LoVo (cell line): ENCODE data around the gene STAG1.
"Not testable (repeated sequence)": the region's sequence is repeated elsewhere in the genome, so short reads cannot be mapped to it uniquely, and the experiment has no call there.

Experiments used
- DNase-seq: peaks from one replicate; pipeline ENCODE4 v3.0.0-alpha.2; 2016; ENCODE audit warnings: low spot score

STAG1 gene

DNA sequence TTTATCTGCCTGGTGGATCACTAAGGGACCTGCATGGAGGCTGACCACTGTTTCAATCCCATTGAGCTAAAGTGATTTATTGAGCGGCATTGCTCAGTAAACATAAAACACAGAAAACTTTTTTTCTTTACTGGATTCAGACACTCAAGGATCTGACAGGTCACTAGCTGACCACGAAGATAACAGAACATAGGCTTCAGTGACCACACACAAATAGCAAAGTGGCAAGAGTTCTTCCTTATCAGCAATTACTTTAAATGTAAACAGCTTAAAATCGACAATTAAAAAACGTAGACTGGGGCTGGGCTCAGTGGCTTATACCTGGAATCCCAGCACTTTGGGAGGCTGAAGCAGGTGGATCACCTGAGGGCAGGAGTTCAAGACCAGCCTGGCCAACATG lies 48.7 kb downstream of the STAG1 start:
- DNase-seq = no peak

DNA sequence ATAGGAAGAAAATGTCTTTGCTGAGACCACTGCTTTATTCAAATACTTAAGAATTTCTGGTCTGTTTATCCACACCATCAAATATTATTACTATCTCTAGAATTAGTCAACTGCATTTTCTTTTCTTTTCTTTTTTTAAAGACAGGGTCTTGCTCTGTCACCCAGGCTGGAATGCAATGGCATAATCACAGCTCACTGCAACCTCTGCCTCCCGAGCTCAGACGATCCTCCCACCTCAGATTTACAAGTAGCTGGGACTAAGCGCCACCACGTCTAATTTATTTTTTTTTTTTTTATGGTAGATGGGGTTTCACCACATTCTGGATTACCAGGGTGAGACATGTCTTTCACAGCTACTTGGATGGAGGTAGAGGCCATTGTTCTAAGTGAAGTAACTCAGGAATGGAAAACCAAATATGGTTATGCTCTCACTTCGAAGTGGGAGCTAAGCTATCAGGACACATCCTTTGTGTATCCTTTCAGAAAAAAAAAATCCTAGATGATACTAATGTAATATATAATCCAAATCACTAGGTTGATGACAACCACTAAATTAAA lies 52.8 kb downstream of the STAG1 start:
- DNase-seq = no peak

DNA sequence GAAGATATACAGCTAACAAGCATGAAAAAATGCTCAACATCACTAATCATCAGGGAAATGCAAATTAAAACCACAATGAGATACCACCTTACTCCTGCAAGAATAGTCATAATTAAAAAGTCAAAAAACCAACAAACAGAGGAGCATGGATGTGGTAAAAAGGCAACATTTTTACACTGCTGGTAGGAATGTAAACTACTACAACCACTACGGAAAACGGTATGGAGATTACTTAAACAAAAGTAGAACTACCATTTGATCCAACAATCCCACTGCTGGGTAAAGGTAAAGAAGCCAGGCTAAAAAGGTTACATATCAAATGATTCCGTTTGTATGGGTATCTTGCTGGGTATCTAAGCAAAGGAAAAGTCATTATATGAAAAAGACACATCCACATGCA lies 53.8 kb downstream of the STAG1 start:
- DNase-seq = no peak

GRCh38 chr3:136696797-136697196 lies 55.4 kb downstream of the STAG1 start:
- no peak for DNase-seq

GRCh38 chr3:136694321-136694720 lies 57.9 kb downstream of the STAG1 start:
- DNase-seq = no peak

DNA sequence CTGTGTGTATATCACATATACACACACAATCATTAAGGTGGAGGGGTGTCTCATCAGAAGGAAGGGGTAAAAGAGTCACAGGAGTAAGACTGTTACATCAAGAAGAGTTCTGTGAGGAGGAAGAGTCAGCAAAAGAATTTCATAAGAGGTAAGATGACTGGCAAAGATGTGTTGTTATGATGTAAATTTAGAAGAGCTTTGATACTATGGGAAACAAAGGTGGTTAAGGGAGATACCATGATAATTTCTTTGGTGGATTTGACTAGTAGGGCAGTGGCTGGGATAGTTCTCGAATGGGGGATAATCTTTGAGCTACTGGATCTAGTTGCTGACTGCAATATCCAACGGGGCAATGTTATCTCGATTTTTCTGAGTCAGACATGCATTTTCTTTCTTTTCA lies 61.6 kb downstream of the STAG1 start:
- no peak for DNase-seq

DNA sequence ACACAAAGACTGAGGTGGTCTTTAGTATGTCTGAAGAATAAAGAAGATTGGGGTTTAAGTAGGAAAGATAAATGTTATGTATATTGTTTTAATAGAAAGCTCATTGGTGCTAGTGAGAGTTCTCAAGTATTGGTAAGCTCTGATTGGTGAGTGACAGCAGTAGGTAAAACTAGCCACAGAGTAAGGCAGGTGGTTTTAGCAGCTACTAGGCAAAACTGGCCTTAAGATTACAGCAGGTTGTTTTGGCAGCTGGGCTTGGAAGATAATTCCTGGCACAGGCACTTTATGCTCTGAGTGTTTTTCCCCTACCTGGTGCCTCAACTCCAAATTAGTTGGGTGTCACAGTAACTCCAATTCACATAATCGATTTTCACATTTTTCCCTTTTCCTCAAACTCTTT lies 66.3 kb downstream of the STAG1 start:
- no peak for DNase-seq

DNA sequence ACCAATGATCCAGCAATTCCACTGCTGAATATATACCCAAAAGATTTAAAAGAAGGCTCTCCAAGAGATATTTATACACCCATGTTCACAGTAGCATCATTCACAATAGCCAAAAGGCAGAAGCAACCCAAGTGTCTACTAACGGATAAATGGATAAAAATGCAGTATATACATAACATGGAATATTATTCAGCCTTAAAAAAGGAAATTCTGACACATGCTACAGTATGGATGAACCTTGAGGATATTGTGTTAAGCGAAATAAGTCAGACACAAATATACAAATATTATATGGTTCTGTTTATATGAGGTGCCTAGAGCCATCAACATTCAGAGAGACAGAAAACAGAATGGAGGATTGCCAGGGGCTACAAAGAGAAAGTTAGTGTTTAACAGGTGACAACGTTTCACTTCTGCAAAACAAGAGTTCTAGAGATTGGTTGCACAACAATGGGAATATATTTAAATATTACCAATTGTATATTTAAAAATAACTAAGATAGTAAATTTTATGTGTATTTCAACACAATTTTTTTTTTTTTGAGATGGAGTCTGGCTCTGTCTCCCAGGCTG lies 69.4 kb downstream of the STAG1 start:
- no peak for DNase-seq

DNA sequence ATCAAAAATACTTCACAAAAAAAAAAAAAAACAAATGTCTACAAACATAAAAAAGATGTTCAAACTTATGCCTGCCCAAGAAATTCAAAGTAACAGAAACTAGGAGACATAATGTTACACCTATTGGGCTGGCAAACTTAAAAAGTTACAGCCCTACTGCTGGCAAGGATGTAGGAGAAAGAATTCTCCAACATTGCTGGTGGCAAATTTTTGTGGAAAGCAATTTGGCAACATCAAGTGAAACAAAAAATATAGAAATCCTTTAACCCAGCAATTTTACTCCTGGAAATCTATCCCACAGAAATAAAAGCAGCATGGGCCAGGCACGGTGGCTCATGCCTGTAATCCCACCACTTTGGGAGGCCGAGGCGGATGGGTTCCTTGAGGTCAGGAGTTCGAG lies 73.2 kb downstream of the STAG1 start:
- DNase-seq = no peak

GRCh38 chr3:136676009-136676408 lies 76.2 kb downstream of the STAG1 start:
- no peak for DNase-seq

- no peak for DNase-seq
Measured at GRCh38 chr3:136675150-136675858, 76.9 kb downstream of the STAG1 start.

GRCh38 chr3:136672457-136672856 lies 79.7 kb downstream of the STAG1 start:
- DNase-seq = no peak

DNA sequence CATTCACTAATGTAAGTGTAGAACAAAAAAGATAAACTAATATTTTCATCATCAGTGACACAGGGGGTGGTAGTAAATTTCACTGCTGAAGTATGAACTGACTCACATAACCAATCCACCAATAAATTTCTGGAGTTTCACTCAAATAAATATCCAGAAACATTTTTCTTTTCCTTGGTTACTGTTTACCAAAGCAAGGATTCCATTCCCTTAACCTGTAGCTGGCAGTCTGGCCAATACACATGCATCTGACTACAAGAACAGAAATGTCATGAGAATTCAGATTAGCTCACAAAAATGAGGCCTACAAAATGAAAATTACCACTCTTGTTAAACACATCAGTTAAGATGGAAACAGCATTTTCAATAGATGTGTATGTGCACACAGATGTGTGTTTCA lies 80.3 kb downstream of the STAG1 start:
- no peak for DNase-seq

DNA sequence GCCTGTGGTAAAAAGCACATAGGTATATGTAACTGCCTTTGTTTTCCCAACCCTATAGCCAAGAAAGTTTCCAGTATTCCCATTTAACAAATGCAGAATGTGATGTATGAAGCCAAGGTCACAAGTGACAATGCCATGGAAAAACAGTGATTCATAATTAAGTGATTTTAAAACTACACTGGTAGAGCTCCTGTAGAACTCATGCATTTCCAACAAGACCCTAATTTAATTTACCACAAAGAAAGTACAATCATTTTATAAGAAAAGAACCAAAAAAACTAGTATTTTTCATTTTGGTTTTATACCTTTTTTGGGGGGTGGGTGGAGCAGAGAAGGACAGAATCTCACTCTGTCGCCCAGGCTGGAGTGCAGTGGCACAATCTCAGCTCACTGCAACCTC lies 82.0 kb downstream of the STAG1 start:
- no peak for DNase-seq

DNA sequence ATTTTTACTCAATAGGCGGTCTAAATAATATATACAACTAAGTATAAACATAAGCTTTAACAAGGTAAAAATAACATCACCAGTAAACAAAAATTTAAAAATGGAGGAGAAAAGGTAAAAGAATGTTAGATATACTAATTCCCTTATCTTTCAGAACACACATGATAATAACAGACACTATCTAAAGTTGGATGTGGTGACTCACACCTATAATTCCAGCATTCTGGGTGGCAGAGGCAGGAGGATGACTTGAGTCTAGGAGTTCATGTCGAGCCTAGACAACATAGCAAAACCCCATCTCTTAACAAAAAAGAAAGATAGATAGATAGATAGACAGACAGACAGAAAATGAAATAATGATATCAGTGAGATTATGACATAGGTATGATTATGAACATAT lies 85.1 kb downstream of the STAG1 start:
- DNase-seq = no peak

DNA sequence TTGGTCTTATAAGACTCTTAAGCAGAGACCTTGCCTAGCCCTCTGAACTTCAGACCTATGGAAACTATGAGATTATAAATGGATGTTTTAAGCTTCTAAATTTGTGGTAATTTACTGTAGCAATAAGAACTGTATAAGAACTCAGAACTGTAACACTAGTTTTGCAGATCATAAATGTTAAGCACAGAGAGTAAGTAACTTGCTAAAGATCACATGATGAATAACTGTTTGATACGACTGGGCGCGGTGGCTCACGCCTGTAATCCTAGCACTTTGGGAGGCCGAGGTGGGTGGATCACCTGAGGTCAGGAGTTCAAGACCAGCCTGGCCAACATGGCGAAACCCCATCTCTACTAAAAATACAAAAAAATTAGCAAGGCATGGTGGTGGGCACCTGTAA lies 85.9 kb downstream of the STAG1 start:
- not testable (repeated sequence) for DNase-seq

DNA sequence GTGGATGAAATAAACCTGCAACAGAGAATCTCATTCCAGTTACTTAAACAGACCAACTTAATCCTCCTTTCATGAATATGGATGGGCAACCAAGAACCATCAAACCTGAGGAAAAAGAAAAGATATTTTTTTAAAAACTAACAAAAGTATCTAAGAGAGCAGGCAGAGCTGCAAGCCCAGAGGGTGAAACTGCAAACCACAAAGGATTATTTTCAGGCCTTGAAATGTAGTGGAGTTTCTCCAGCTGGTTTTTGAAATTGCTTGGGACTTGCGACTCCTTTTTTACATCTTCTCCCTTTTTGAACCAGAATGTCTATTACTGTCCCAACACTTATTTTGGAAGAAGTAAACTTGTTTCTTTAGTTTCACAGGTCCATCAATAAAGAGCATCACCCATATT lies 87.4 kb downstream of the STAG1 start:
- DNase-seq = no peak

DNA sequence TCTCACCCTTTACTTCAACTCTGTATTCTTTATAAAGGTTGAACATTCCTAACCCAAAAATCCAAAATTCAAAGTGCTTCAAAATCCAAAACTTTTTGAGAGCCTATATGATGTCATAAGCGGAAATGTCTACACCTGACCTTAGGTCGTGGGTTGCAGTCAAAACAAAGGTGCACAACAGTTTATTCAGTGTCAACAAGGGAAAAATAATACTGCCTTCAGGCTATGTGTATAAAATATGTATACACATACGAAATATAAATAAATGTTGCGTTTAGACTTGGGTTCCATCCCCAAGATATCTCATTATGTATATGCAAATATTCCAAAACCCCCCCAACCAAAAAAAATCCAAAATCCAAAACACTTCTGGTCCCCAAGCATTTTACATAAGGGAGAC lies 90.9 kb downstream of the STAG1 start:
- no peak for DNase-seq

DNA sequence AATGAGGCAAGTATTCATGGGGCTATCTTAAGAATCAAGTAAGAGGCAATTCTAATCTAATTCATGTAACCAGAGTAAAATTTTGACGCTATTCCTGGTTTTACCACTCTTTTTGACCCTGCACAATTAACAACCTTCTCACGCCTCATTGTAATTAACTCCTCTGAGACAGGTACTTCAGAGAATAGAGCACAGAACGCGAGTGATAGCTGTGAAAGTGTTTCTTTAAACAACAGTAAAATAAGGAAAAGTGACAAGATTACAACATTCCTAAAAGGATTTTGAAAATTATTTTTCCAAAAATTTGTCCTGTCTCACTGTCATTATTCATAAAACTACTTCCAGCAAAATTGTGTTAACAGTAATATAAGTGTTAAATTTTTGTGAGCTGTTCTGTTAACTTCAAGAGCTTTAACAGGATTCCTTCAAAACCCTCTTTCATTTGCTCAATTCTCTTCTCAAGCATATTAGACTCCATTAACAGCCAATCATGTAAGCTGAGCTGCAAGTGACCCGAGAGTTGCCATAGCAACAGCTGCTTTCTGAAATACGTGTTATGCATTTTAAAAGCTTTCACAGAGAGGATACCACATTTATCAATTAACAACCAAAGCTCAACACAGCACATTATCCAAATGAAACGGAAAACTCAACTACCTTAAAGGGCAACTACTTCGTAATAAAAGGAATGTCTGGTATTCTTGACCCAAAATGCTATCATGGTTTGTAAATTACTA lies 93.1 kb downstream of the STAG1 start:
- DNase-seq = no peak

GRCh38 chr3:136657526-136657925 lies 94.7 kb downstream of the STAG1 start:
- no peak for DNase-seq

DNA sequence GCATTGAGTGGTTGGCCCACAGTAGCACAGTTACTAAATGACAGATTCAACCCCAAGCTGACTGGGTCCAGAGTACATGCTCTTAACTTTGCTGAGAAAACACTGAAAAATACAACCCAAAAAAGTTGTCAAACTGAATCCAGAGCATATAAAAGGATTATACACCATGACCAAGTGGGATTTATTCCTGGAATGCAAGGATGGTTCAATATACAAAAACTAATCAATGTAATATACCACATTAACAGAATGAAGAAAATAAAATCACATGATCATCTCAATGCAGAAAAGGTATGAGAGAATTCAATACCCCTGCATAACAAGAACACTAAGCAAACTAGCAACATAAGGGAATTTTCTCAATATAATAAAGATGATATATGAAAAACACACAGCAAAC lies 98.5 kb downstream of the STAG1 start:
- no peak for DNase-seq

GRCh38 chr3:136651581-136651980 lies 100.6 kb downstream of the STAG1 start:
- DNase-seq = no peak

DNA sequence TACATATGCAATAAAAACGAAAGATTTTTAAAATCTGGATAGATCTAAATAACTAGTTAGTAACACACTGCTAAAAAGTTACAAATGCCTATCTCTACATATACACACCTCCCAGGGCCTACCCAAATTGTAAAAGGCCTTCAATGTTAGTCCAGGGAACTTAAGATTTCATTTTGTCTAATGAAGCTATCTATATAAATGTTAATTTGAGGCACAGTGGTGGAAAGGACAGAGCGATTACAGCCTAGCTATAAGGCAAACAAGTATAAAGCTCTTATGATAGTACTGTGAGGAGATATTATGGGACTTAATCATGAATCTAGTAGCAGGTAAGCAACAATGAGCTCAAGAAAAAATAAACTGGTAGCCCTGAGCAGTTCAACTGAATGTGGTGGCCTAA lies 101.7 kb downstream of the STAG1 start:
- no peak for DNase-seq
